Chondrocyte (in vitro differentiated cells): Measurements from ENCODE around the gene ADAMTSL4. TPM values are rescaled to one million over a fixed set of nuclear protein-coding genes. Genes with fewer than 3 reads are reported as not detected.
A peak's percentile ranks its signal among the peaks of the same experiment; 100 is the strongest.
"Not testable (repeated sequence)": the region's sequence is repeated elsewhere in the genome, so short reads cannot be mapped to it uniquely, and the experiment has no call there.

Experiments used
- DNase-seq: peaks from one replicate; pipeline ENCODE4 v3.0.0; 2021; ENCODE audit warnings: mixed read lengths, low spot score
- H3K27ac Mint-ChIP-seq: one replicate; pipeline ENCODE4 v1.8.0; 2021; ENCODE audit warnings: mild to moderate bottlenecking, moderate library complexity, mixed read lengths; ENCODE audit not compliant: unreplicated experiment
- H3K27me3 Mint-ChIP-seq: 2 replicates; pipeline ENCODE4 v1.8.0; 2021; ENCODE audit warnings: low read depth, mixed read lengths
- H3K36me3 Mint-ChIP-seq: 2 replicates; pipeline ENCODE4 v1.8.0; 2021; ENCODE audit warnings: low read depth, mixed read lengths
- H3K4me1 Mint-ChIP-seq: 2 replicates; pipeline ENCODE4 v1.8.0; 2021; ENCODE audit warnings: low read depth, mild to moderate bottlenecking, mixed read lengths
- H3K4me3 Mint-ChIP-seq: one replicate; pipeline ENCODE4 v1.8.0; 2021; ENCODE audit warnings: mild to moderate bottlenecking, moderate library complexity, mixed read lengths; ENCODE audit not compliant: unreplicated experiment
- H3K9me3 Mint-ChIP-seq: 2 replicates; pipeline ENCODE4 v1.8.0; 2021; ENCODE audit warnings: low read depth, mixed read lengths
- microRNA-seq: library from miRNA; unstranded; fragments of <30 nt; microRNA quantifications from one replicate; pipeline ENCODE4 v1.2.0, GENCODE V29; 2020; ENCODE audit warnings: borderline number of aligned reads
- total RNA-seq: library from RNA; stranded (reverse); gene quantifications from 3 replicates; pipeline ENCODE4 v1.2.1, GENCODE V29; 2021
- TF ChIP-seq, protein P1 (sequence below): fragments of 200-600 bp; sonication (generic); IDR thresholded peaks from 2 replicates; pipeline ENCODE4 v1.5.0; 2021; ENCODE audit warnings: antibody characterized with exemption, mild to moderate bottlenecking, moderate library complexity

ADAMTSL4 gene
- total RNA-seq, 1 donor from 2014 or later: 5.7 TPM

DNA sequence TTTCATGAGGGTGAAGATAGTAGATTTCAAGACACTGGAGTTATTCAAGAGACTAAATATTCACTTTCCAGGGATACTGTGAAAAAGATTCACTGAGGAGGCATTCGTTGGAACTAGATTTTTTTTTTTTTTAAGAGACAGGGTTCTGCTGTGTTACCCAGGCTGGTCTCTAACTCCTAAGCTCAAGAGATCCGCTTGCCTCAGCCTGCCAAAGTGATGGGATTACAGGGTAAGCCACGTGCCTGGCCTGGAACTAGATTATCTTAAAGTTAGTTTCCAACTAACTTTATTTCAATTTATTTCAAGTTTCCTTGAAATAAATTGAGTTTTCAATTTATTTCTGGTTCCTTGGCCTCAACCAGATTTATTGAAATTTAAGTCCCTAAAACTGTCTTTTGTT, 54.5 kb downstream of the ADAMTSL4 start:
- DNase-seq: no peak
- Mint-ChIP-seq H3K36me3 (no peaks in the 10 kb centered on the region), H3K9me3 (no peaks in the 10 kb centered on the region), H3K4me3 (no peak overlapping the region), H3K27ac (peak overlapping the region; percentile 42), H3K27me3 (no peaks in the 10 kb centered on the region), H3K4me1 (peaks cover 16% of the 10 kb centered on the region)
- TF ChIP-seq, protein P1, sequence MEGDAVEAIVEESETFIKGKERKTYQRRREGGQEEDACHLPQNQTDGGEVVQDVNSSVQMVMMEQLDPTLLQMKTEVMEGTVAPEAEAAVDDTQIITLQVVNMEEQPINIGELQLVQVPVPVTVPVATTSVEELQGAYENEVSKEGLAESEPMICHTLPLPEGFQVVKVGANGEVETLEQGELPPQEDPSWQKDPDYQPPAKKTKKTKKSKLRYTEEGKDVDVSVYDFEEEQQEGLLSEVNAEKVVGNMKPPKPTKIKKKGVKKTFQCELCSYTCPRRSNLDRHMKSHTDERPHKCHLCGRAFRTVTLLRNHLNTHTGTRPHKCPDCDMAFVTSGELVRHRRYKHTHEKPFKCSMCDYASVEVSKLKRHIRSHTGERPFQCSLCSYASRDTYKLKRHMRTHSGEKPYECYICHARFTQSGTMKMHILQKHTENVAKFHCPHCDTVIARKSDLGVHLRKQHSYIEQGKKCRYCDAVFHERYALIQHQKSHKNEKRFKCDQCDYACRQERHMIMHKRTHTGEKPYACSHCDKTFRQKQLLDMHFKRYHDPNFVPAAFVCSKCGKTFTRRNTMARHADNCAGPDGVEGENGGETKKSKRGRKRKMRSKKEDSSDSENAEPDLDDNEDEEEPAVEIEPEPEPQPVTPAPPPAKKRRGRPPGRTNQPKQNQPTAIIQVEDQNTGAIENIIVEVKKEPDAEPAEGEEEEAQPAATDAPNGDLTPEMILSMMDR: no peak

DNA sequence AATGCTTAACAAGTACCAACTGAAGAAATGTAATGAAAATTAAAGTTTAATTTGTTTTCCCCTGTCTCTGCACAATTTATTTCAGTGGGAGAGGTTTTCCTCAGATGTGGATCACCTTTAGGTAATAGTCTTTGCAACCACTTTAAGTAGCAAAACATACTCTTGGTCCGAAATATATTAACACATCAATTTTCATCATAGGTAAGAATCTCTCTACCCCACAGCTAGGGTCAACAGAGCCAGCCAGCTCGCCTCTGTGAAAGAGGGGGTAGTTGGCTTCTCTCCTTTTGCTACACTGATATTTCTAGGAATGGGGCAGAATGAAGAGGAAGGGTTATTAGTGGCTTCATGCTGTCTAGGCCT, 55.0 kb downstream of the ADAMTSL4 start:
- Mint-ChIP-seq H3K36me3 (no peaks in the 10 kb centered on the region), H3K9me3 (no peaks in the 10 kb centered on the region), H3K27ac (peak overlapping the region; percentile 96), H3K4me3 (no peak overlapping the region), H3K4me1 (peaks cover 16% of the 10 kb centered on the region), H3K27me3 (no peaks in the 10 kb centered on the region)
- TF ChIP-seq, protein P1: no peak
- DNase-seq: no peak

DNA sequence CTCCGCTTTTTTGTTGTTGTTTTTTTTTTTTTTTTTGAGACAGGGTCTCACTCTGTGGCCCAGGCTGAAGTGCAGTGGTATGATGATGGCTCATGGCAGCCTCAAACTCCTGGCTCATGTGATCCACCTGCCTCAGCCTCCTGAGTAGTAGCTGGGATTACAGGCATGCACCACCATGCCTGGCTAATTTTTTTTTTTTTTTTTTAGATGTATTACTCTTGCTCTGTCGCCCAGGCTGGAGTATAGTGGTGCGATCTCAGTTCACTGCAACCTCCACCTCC, 56.2 kb downstream of the ADAMTSL4 start:
- not testable (repeated sequence) for DNase-seq, H3K36me3 Mint-ChIP-seq, H3K9me3 Mint-ChIP-seq, H3K27me3 Mint-ChIP-seq, H3K4me3 Mint-ChIP-seq
- Mint-ChIP-seq H3K4me1 (peaks cover 21% of the 10 kb centered on the region), H3K27ac (peak overlapping the region; percentile 96)

DNA sequence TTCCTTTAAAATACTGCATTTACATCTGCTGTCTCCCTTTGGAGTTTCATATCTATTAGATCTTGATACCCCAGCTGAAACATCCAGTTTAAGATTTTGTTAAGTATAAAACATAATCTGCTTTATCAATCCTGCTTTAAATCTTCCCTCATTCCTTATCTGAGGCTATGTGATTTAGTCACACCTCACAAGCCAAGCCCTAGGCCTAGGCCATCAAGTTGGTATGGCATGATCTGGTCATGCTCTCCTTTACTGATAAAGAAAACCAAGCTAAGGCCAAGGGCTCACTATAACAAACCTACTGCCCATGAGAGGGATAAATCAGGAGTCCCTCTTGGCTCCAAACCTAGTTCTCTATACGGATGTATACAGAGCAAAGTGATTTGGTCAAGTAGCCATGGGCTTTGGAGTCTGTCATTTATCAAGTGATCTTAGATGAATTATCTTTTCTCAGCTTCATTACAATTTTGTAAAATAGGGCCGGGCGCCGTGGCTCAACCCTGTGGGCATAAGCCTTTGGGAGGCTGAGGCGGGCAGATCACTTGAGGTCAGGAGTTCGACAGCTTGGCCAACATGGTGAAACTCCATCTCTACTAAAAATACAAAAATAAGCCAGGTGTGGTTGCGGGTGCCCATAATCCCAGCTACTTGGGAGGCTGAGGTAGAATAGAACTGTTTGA, 57.4 kb downstream of the ADAMTSL4 start:
- no peak overlapping the region for H3K4me3 Mint-ChIP-seq

DNA sequence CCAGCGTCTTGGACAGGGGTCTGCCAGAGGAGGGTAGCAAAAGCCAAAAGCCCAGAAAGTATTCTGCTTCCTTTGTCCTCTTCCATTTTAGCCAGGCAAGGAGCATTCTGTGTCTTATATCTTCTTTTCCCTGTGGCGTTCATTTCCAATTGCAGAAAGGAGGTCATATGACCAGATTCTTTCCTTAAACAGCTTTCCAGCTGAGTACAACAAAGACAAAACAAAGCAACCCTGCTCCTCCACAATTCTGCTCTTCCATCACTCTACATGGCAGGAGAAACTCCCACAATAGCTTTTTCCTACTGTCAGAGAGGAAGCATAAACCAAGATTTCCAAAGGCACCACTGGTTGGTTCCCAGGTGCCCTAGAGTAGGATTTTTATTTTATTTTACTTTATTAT, 60.5 kb downstream of the ADAMTSL4 start:
- peak overlapping the region; percentile 68 for H3K27ac Mint-ChIP-seq
- no peaks in the 10 kb centered on the region for H3K36me3 Mint-ChIP-seq
- no peak overlapping the region for H3K4me3 Mint-ChIP-seq

More for the DNA sequence above, 57.4 kb downstream of the ADAMTSL4 start:
- H3K9me3 Mint-ChIP-seq: no peaks in the 10 kb centered on the region
- no peak for DNase-seq
- H3K36me3 Mint-ChIP-seq: no peaks in the 10 kb centered on the region
- no peaks in the 10 kb centered on the region for H3K27me3 Mint-ChIP-seq
- TF ChIP-seq, protein P1: no peak
- peak overlapping the region; percentile 27 for H3K27ac Mint-ChIP-seq
- peaks cover 28% of the 10 kb centered on the region for H3K4me1 Mint-ChIP-seq

More for the DNA sequence above, 60.5 kb downstream of the ADAMTSL4 start:
- Mint-ChIP-seq H3K27me3 (no peaks in the 10 kb centered on the region), H3K9me3 (no peaks in the 10 kb centered on the region), H3K4me1 (peaks cover 42% of the 10 kb centered on the region)
- no peak for DNase-seq
- TF ChIP-seq, protein P1: no peak

Small RNA genes lying within 50 kb of the gene (microRNA-seq; reads per million reads assigned to microRNA genes)
- gene MIR4257: not detected

Other genes starting within 250 kb of the ADAMTSL4 start
- gene PRPF3, start 227.9 kb upstream of the ADAMTSL4 start, total RNA-seq: 36.5 to 52.1 TPM (median 39.6 TPM) in 3 replicates
- 22.2 to 27.0 TPM (median 22.2 TPM) in 3 replicates for gene RPRD2, start 185.3 kb upstream of the ADAMTSL4 start, total RNA-seq
- 13.6 to 20.0 TPM (median 15.6 TPM) in 3 replicates for gene TARS2, start 62.0 kb upstream of the ADAMTSL4 start, total RNA-seq
- gene ECM1, start 41.3 kb upstream of the ADAMTSL4 start, total RNA-seq: 3.6 to 9.1 TPM (median 8.2 TPM) in 3 replicates
- gene FALEC, start 33.7 kb upstream of the ADAMTSL4 start, total RNA-seq: 1.2 TPM in 1 of 3 replicates, not detected in the others
- gene MCL1, start 30.2 kb downstream of the ADAMTSL4 start, total RNA-seq: 211 to 264 TPM (median 255 TPM) in 3 replicates
- gene ENSA, start 80.2 kb downstream of the ADAMTSL4 start, total RNA-seq: 85.5 to 125 TPM (median 85.7 TPM) in 3 replicates
- gene GOLPH3L, start 147.7 kb downstream of the ADAMTSL4 start, total RNA-seq: 17.1 to 23.2 TPM (median 17.7 TPM) in 3 replicates
- gene HORMAD1, start 171.5 kb downstream of the ADAMTSL4 start, total RNA-seq: not detected in 3 replicates
- 0.79 to 1.5 TPM (median 1.4 TPM) in 3 replicates for gene CTSS, start 216.4 kb downstream of the ADAMTSL4 start, total RNA-seq